Heart left ventricle (tissue), 13 donors: ENCODE data around the gene CXXC1.

Source experiments
- POLR2A ChIP-seq, 2 donors: fragments of 450-650 bp; IDR thresholded peaks; one replicate each; pipeline ENCODE4 v1.6.1; 2017; ENCODE audit warnings: antibody characterized with exemption in 2 of 2, mild to moderate bottlenecking in 2 of 2, moderate library complexity in 2 of 2
- TF ChIP-seq, protein P1 (sequence below), 12 donors: fragments of 200-600 bp; sonication (generic) in 4 of 12; IDR thresholded peaks; one replicate each; pipeline versions ENCODE4 v1.5.0 to v1.8.0; 2018 to 2022; ENCODE audit warnings: antibody characterized with exemption in 12 of 12, mild to moderate bottlenecking in 5 of 12
- donor health status: ischemic (EF 13 %, LVEDD 7.1; RV severe dilation, severe dysfunction).
- donor health status: DM: no; HTN: yes; CAD: no.
- donor health status: DM: no; HTN: no; CAD: no.
- donor health status: ischemic (EF 25% LVEDD 6.9; RV normal size, moderate dysfunction).
- donor health status: ischemic (EF 25% LVEDD 5.7; RV mildly dilated, moderate dysfunction).
- donor health status: ischemic (EF 35%, LVEDD 5.7; RV mildly dilated, moderate dysfunction).
- donor health status: nonischemic (EF 11% LVEDD 7.7; RV severe dilation, severe dysfunction).
- donor health status: DM: yes; HTN: yes; CAD: no.
- donor health status: PGD.
- donor health status: ischemic (EF 29% LVEDD 5.4; RV normal size, mild dysfunction).
- donor health status: nonischemic (EF 23%, LVEDD 6.1; RV moderate dilation, normal function).

DNA sequence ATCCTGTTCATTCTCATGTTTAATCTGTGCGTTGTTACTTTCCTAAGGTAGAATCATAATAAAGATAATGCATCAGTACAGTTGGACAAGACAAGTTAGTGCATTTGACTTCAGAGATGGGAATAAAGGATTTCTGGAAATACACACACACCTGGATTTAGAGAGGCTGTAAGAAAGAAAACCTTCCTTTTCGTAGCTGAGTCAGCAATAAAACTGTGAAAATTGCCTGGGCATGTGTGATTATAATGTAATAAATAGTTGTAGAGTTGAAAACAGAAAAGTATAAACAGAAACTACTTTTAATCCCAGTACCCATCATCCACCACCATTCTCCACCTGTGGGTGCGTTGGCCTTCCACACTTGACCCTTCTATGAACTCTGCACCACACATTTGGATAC, 36.6 kb downstream of the CXXC1 start:
- TF ChIP-seq, protein P1, sequence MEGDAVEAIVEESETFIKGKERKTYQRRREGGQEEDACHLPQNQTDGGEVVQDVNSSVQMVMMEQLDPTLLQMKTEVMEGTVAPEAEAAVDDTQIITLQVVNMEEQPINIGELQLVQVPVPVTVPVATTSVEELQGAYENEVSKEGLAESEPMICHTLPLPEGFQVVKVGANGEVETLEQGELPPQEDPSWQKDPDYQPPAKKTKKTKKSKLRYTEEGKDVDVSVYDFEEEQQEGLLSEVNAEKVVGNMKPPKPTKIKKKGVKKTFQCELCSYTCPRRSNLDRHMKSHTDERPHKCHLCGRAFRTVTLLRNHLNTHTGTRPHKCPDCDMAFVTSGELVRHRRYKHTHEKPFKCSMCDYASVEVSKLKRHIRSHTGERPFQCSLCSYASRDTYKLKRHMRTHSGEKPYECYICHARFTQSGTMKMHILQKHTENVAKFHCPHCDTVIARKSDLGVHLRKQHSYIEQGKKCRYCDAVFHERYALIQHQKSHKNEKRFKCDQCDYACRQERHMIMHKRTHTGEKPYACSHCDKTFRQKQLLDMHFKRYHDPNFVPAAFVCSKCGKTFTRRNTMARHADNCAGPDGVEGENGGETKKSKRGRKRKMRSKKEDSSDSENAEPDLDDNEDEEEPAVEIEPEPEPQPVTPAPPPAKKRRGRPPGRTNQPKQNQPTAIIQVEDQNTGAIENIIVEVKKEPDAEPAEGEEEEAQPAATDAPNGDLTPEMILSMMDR (IDR thresholded peaks at IDR 0.05): no peak
- TF ChIP-seq POLR2A (IDR thresholded peaks at IDR 0.05): no peak
